Fibroblast of lung (primary cell): ENCODE data around the gene HSD17B3. TPM values are rescaled to one million over a fixed set of nuclear protein-coding genes. Genes with fewer than 3 reads are reported as not detected.
A peak's percentile ranks its signal among the peaks of the same experiment; 100 is the strongest.

Experiments used
- DNase-seq, 2 donors: peaks; one replicate each; pipeline versions ENCODE4 v3.0.0 to v3.0.0-alpha.2; 2010; ENCODE audit warnings: low read depth in 2 of 2
- H2AFZ ChIP-seq: 2 replicates; pipeline ENCODE4 v1.5.1; 2012; ENCODE audit warnings: low read length, control low read depth, inconsistent platforms
- H3K27ac ChIP-seq: 2 replicates; pipeline ENCODE4 v1.5.1; 2011; ENCODE audit warnings: low read length, control low read depth; ENCODE audit not compliant: insufficient read depth
- H3K27me3 ChIP-seq: 2 replicates; pipeline ENCODE4 v1.5.1; 2011; ENCODE audit warnings: mild to moderate bottlenecking, low read length; ENCODE audit not compliant: control insufficient read depth, insufficient read depth
- H3K36me3 ChIP-seq: 2 replicates; pipeline ENCODE4 v1.5.1; 2011; ENCODE audit warnings: low read length; ENCODE audit not compliant: control insufficient read depth, insufficient read depth
- H3K4me1 ChIP-seq: 2 replicates; pipeline ENCODE4 v1.5.1; 2011; ENCODE audit warnings: low read length; ENCODE audit not compliant: control insufficient read depth, insufficient read depth; ENCODE audit errors: extremely low read depth
- H3K4me2 ChIP-seq: 2 replicates; pipeline ENCODE4 v1.5.1; 2011; ENCODE audit warnings: low read length, control low read depth; ENCODE audit not compliant: insufficient read depth; ENCODE audit errors: extremely low read depth
- H3K4me3 ChIP-seq, 4 experiments: fragments of 200-600 bp in 1 of 4; sonication (generic) in 1 of 4; replicated peaks in 1 of 4; 2 replicates each; pipeline ENCODE4 v1.5.1; 2011 to 2016; ENCODE audit warnings: low read length in 4 of 4, low read depth in 3 of 4, mild to moderate bottlenecking in 3 of 4, control low read depth in 2 of 4, inconsistent platforms in 1 of 4, mixed read lengths in 1 of 4; ENCODE audit not compliant: insufficient read depth in 1 of 4; ENCODE audit errors: control extremely low read depth in 1 of 4
- H3K79me2 ChIP-seq: 2 replicates; pipeline ENCODE4 v1.5.1; 2012; ENCODE audit warnings: mild to moderate bottlenecking, low read length, inconsistent platforms; ENCODE audit not compliant: control insufficient read depth, insufficient read depth
- H3K9ac ChIP-seq: 2 replicates; pipeline ENCODE4 v1.5.1; 2011; ENCODE audit warnings: mild to moderate bottlenecking, low read length, control low read depth; ENCODE audit not compliant: insufficient read depth
- H3K9me3 ChIP-seq: 2 replicates; pipeline ENCODE4 v1.5.1; 2012; ENCODE audit warnings: low read depth, low read length; ENCODE audit not compliant: control insufficient read depth, insufficient read depth
- H4K20me1 ChIP-seq: 2 replicates; pipeline ENCODE4 v1.5.1; 2011; ENCODE audit warnings: low read length; ENCODE audit not compliant: control insufficient read depth, insufficient read depth; ENCODE audit errors: extremely low read depth
- CTCF ChIP-seq, 2 donors: IDR thresholded peaks in 1 of 2; conservative IDR thresholded peaks in 1 of 2; 1 replicate in 1 of 2; 2 replicates in 1 of 2; pipeline ENCODE4 v1.5.1; 2011 to 2012; ENCODE audit warnings: low read length in 2 of 2, control low read depth in 1 of 2, inconsistent platforms in 1 of 2, low read depth in 1 of 2, mild to moderate bottlenecking in 1 of 2
- EZH2 ChIP-seq: IDR thresholded peaks from 2 replicates; pipeline ENCODE4 v1.5.1; 2012; ENCODE audit warnings: low read length, control low read depth, mild to moderate bottlenecking; ENCODE audit errors: missing control alignments
- polyA plus RNA-seq, 2 donors: library from polyadenylated mRNA; depleted of rRNA in 1 of 2; stranded (reverse) in 1 of 2; unstranded in 1 of 2; fragments of >200 nt; gene quantifications; 2 replicates each; pipeline ENCODE4 v1.2.1, GENCODE V29; 2011 to 2012; ENCODE audit warnings: missing spikeins in 1 of 2
- total RNA-seq: library from RNA; depleted of rRNA; stranded (reverse); fragments of >200 nt; gene quantifications from 2 replicates; pipeline ENCODE4 v1.2.1, GENCODE V29; 2014

The HSD17B3 gene
- total and polyA plus RNA-seq, 2 donors (not counting 1 experiment from before 2014, with no cell fraction given): 0.17 TPM; not detected in 1

GRCh38 chr9:96232539-96233241 is 69.3 kb downstream of the HSD17B3 start:
- no peak overlapping the region for H3K27ac ChIP-seq
- peak in 1 of 2 donors; percentile 91 for DNase-seq
- peak overlapping the region; percentile 40 for H3K4me2 ChIP-seq
- H2AFZ ChIP-seq: peak overlapping the region; percentile 46
- H4K20me1 ChIP-seq: no peaks in the 10 kb centered on the region
- no peak overlapping the region for H3K9ac ChIP-seq
- TF ChIP-seq CTCF (conservative IDR thresholded peaks at IDR 0.05 in 1 of 2, IDR thresholded peaks at IDR 0.05 in 1 of 2; ENCODE audit: low read depth in 1 of 2, low read length in 2 of 2) (peak; percentile 95 to 98), EZH2 (no peak)
- no peak overlapping the region for H3K4me3 ChIP-seq
- H3K4me1 ChIP-seq: peaks cover 2% of the 10 kb centered on the region
- H3K9me3 ChIP-seq: no peaks in the 10 kb centered on the region
- peaks cover 4% of the 10 kb centered on the region for H3K27me3 ChIP-seq
- H3K36me3 ChIP-seq: no peaks in the 10 kb centered on the region
- H3K79me2 ChIP-seq: no peaks in the 10 kb centered on the region

- peaks cover 4% of the 10 kb centered on the region for H3K27me3 ChIP-seq
- no peak overlapping the region for H3K27ac ChIP-seq
- no peaks in the 10 kb centered on the region for H3K9me3 ChIP-seq
- no peak overlapping the region for H3K9ac ChIP-seq
- H3K4me2 ChIP-seq: no peak overlapping the region
- TF ChIP-seq CTCF (conservative IDR thresholded peaks at IDR 0.05 in 1 of 2, IDR thresholded peaks at IDR 0.05 in 1 of 2; ENCODE audit: low read depth in 1 of 2, low read length in 2 of 2) (no peak), EZH2 (no peak)
- no peak for DNase-seq
- H3K79me2 ChIP-seq: no peaks in the 10 kb centered on the region
- H3K36me3 ChIP-seq: no peaks in the 10 kb centered on the region
- H3K4me1 ChIP-seq: peaks cover 2% of the 10 kb centered on the region
- H2AFZ ChIP-seq: no peak overlapping the region
- H4K20me1 ChIP-seq: no peaks in the 10 kb centered on the region
- H3K4me3 ChIP-seq: no peak overlapping the region
Observed at GRCh38 chr9:96232164-96232538, 69.8 kb downstream of the HSD17B3 start.

GRCh38 chr9:96230002-96230401 is 72.0 kb downstream of the HSD17B3 start:
- Histone ChIP-seq H3K27ac (no peak overlapping the region), H3K4me2 (no peak overlapping the region), H3K27me3 (peaks cover 4% of the 10 kb centered on the region), H3K9me3 (no peaks in the 10 kb centered on the region), H3K4me1 (peaks cover 2% of the 10 kb centered on the region), H2AFZ (no peak overlapping the region), H3K9ac (no peak overlapping the region), H3K4me3 (no peak overlapping the region), H3K36me3 (no peaks in the 10 kb centered on the region), H3K79me2 (no peaks in the 10 kb centered on the region), H4K20me1 (no peaks in the 10 kb centered on the region)
- no peak for DNase-seq
- TF ChIP-seq EZH2 (no peak), CTCF (conservative IDR thresholded peaks at IDR 0.05 in 1 of 2, IDR thresholded peaks at IDR 0.05 in 1 of 2; ENCODE audit: low read depth in 1 of 2, low read length in 2 of 2) (peak in 1 of 2 donors; percentile 22)
